Measurements from ENCODE around the gene CSNK1G1.
A peak's percentile ranks its signal among the peaks of the same experiment; 100 is the strongest.

Gene CSNK1G1

DNA sequence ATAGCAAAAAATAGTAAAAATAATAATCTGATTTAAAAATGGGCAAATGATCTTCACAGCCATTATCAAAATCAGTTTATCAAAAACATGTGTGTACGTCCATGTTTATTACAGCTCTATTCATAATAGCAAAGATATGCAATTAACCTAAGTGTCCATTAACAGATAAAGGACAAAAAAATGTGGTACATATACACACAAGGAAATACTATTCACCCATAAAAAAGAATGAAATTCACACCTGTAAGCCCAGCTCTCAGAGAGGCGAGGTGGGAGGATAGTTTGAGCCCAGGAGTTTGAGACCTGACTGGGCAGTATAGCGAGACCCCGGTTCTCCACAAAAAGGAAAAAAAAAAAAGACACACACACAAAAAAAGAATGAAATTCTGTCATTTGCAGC is 110.6 kb downstream of the CSNK1G1 start:
- no peak for DNase-seq (ENCODE audit: low read depth)
- H3K4me3 ChIP-seq (ENCODE audit: low read length), result no peak overlapping the region
- TF ChIP-seq, protein P1, sequence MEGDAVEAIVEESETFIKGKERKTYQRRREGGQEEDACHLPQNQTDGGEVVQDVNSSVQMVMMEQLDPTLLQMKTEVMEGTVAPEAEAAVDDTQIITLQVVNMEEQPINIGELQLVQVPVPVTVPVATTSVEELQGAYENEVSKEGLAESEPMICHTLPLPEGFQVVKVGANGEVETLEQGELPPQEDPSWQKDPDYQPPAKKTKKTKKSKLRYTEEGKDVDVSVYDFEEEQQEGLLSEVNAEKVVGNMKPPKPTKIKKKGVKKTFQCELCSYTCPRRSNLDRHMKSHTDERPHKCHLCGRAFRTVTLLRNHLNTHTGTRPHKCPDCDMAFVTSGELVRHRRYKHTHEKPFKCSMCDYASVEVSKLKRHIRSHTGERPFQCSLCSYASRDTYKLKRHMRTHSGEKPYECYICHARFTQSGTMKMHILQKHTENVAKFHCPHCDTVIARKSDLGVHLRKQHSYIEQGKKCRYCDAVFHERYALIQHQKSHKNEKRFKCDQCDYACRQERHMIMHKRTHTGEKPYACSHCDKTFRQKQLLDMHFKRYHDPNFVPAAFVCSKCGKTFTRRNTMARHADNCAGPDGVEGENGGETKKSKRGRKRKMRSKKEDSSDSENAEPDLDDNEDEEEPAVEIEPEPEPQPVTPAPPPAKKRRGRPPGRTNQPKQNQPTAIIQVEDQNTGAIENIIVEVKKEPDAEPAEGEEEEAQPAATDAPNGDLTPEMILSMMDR (conservative IDR thresholded peaks at IDR 0.05; ENCODE audit: low read length), result no peak

DNA sequence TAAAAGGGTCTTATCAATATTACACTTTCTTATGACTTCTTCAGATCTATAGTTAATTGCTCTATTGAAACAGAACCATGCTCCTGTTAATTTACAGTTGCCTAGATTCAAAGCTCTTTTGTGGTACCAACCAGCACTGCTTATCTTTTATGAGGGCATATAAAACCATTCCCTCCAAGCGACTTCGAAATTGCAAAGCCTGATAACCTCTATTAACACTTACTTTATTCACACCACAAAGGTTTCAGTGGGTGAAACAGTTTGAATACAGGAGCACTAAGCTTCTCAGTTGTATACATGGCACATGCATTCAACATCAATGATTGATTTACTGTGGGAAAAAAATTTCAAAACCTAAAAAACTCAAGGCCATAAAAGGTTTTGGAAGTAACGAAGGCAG is 118.3 kb downstream of the CSNK1G1 start:
- TF ChIP-seq, protein P1 (conservative IDR thresholded peaks at IDR 0.05; ENCODE audit: low read length), result no peak
- no peak for DNase-seq (ENCODE audit: low read depth)
- H3K4me3 ChIP-seq (ENCODE audit: low read length), result no peak overlapping the region

- TF ChIP-seq, protein P1 (conservative IDR thresholded peaks at IDR 0.05; ENCODE audit: low read length), result no peak
- no peak for DNase-seq (ENCODE audit: low read depth)
- H3K4me3 ChIP-seq (ENCODE audit: low read length), result no peak overlapping the region
Measured at GRCh38 chr15:64236156-64236894, 119.6 kb downstream of the CSNK1G1 start.

GRCh38 chr15:64235552-64235951 is 120.4 kb downstream of the CSNK1G1 start:
- no peak overlapping the region for H3K4me3 ChIP-seq (ENCODE audit: low read length)
- DNase-seq (ENCODE audit: low read depth), result no peak
- TF ChIP-seq, protein P1 (conservative IDR thresholded peaks at IDR 0.05; ENCODE audit: low read length), result no peak

DNA sequence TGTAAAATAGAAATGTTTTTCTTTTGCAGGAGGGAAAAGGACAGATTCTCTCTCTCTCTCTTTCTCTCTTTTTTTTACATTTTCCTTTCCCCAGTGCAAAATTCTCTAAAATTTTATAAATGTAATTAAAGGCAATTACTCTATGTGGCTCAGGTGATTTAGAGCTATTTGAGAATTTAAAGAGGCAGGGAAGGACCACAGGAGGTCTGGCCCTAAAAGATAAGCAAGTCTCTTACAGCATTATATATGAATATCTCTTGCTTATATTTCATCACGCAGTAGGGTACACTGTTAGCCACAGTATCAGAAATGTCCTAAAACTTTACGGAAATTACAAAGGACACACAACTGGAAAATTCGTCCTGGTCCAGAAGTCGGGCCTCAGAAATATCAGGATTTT is 122.7 kb downstream of the CSNK1G1 start:
- no peak for DNase-seq (ENCODE audit: low read depth)
- H3K4me3 ChIP-seq (ENCODE audit: low read length), result no peak overlapping the region
- TF ChIP-seq, protein P1 (conservative IDR thresholded peaks at IDR 0.05; ENCODE audit: low read length), result no peak

DNA sequence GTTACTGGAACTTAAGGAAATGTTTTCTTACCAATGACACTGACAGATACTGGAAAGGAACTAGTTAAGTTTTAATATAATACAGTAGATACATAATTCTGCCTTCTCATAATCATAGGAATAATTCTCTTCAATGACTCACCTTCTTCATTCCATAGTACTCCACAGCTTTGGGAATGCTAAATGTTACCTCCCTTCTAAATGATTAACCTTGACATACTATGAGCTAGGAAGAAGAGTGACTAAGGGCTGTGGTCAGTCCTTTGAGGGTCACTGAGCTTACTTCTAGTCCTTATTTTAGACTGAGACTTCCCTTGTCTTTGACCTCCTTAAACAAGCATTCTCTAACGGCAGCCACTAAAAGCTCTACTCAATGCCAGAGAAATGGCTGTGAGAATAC is 123.6 kb downstream of the CSNK1G1 start:
- DNase-seq (ENCODE audit: low read depth), result peak; percentile 62
- no peak overlapping the region for H3K4me3 ChIP-seq (ENCODE audit: low read length)
- TF ChIP-seq, protein P1 (conservative IDR thresholded peaks at IDR 0.05; ENCODE audit: low read length), result no peak

DNA sequence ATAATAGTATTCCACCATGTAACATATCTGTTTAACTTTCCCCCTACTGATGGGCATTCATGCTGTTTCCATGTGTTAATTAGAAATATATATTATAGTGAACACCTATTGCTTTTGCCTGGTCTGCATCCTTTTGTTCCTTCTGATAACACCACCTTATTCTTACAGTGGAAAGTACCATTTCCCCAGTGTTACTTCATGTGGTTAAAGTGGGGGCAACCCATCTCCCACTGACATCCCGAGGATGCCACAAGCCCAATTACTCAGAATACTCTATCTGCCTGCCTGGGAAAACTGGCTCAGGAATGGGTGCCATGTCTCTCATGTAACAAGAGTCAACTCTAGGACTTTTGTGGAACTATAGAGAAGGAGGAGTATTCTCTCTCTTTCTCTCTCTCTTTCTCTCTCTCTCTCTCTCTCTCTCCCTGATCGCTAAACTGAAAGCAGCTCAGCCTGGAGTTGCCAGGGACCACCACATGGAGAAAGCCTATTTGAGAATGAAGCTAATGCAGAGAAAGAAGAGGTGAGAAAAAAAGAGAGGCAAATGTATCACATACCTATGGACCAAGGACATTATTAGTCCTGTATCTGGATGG is 126.7 kb downstream of the CSNK1G1 start:
- no peak for DNase-seq (ENCODE audit: low read depth)
- TF ChIP-seq, protein P1 (conservative IDR thresholded peaks at IDR 0.05; ENCODE audit: low read length), result no peak

More for the DNA sequence above, 126.7 kb downstream of the CSNK1G1 start:
- H3K4me3 ChIP-seq (ENCODE audit: low read length), result no peak overlapping the region

All from AG10803 (cell line).